HCT116 (cell line): ENCODE measurements around the gene ZNF66.

Source experiments
- JUND ChIP-seq: IDR thresholded peaks from 2 replicates; pipeline ENCODE4 v1.6.1; 2012
- POLR2A ChIP-seq: IDR thresholded peaks from 2 replicates; pipeline ENCODE4 v1.7.0; 2011; ENCODE audit warnings: borderline replicate concordance; ENCODE audit not compliant: insufficient read depth, insufficient read length; ENCODE audit errors: extremely low read depth
- ZNF274 ChIP-seq: fragments of 200-500 bp; sonication (Bioruptor generic); IDR thresholded peaks from 2 replicates; pipeline ENCODE4 v1.6.1; 2014; ENCODE audit warnings: mild to moderate bottlenecking, low read depth, low read length, inconsistent platforms
- TF ChIP-seq, protein P1 (sequence below), 3 experiments: fragments of 200-600 bp in 1 of 3; sonication (generic) in 1 of 3; IDR thresholded peaks in 2 of 3; conservative IDR thresholded peaks in 1 of 3; 2 replicates each; pipeline ENCODE4 v1.5.1; 2012 to 2017; ENCODE audit warnings: low read depth in 2 of 3, low read length in 2 of 3, antibody characterized with exemption in 1 of 3, borderline replicate concordance in 1 of 3, control low read depth in 1 of 3, mild to moderate bottlenecking in 1 of 3, mixed read lengths in 1 of 3, mixed run types in 1 of 3, moderate library complexity in 1 of 3; ENCODE audit not compliant: insufficient read depth in 1 of 3
- TF ChIP-seq, protein P2 (sequence below): IDR thresholded peaks from 2 replicates; pipeline ENCODE4 v1.6.1; 2012; ENCODE audit warnings: low read depth

DNA sequence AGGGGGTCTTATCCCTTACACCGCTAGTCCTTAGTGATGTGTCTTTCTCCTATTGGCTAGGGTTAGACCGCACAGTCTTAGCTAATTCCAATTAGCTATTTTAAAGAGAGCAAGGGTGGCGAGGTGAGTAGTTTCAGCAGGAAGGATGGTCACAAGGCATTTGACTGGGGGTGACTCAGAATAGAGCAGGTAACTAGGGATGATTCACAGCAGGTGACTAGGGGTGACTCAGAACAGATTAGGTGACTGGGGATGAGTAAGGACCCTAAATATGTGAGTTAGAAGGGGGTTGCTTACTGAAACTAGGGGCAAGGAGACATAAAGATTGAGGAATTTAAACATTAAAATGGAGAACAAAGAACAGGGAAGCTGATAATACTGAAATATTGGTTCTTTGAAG is 64.3 kb downstream of the ZNF66 start:
- TF ChIP-seq, protein P1, sequence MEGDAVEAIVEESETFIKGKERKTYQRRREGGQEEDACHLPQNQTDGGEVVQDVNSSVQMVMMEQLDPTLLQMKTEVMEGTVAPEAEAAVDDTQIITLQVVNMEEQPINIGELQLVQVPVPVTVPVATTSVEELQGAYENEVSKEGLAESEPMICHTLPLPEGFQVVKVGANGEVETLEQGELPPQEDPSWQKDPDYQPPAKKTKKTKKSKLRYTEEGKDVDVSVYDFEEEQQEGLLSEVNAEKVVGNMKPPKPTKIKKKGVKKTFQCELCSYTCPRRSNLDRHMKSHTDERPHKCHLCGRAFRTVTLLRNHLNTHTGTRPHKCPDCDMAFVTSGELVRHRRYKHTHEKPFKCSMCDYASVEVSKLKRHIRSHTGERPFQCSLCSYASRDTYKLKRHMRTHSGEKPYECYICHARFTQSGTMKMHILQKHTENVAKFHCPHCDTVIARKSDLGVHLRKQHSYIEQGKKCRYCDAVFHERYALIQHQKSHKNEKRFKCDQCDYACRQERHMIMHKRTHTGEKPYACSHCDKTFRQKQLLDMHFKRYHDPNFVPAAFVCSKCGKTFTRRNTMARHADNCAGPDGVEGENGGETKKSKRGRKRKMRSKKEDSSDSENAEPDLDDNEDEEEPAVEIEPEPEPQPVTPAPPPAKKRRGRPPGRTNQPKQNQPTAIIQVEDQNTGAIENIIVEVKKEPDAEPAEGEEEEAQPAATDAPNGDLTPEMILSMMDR (IDR thresholded peaks at IDR 0.05 in 2 of 3, conservative IDR thresholded peaks at IDR 0.05 in 1 of 3; ENCODE audit: borderline replicate concordance in 1 of 3, insufficient read depth in 1 of 3, low read depth in 2 of 3, low read length in 2 of 3): no peak
- TF ChIP-seq JUND (no peak), POLR2A (no peak), ZNF274 (no peak)
- TF ChIP-seq, protein P2, sequence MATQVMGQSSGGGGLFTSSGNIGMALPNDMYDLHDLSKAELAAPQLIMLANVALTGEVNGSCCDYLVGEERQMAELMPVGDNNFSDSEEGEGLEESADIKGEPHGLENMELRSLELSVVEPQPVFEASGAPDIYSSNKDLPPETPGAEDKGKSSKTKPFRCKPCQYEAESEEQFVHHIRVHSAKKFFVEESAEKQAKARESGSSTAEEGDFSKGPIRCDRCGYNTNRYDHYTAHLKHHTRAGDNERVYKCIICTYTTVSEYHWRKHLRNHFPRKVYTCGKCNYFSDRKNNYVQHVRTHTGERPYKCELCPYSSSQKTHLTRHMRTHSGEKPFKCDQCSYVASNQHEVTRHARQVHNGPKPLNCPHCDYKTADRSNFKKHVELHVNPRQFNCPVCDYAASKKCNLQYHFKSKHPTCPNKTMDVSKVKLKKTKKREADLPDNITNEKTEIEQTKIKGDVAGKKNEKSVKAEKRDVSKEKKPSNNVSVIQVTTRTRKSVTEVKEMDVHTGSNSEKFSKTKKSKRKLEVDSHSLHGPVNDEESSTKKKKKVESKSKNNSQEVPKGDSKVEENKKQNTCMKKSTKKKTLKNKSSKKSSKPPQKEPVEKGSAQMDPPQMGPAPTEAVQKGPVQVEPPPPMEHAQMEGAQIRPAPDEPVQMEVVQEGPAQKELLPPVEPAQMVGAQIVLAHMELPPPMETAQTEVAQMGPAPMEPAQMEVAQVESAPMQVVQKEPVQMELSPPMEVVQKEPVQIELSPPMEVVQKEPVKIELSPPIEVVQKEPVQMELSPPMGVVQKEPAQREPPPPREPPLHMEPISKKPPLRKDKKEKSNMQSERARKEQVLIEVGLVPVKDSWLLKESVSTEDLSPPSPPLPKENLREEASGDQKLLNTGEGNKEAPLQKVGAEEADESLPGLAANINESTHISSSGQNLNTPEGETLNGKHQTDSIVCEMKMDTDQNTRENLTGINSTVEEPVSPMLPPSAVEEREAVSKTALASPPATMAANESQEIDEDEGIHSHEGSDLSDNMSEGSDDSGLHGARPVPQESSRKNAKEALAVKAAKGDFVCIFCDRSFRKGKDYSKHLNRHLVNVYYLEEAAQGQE: no peak
